Nucleus accumbens (tissue), 56 donors: Measurements from ENCODE around the gene LMLN.
"Not testable (repeated sequence)": the region's sequence is repeated elsewhere in the genome, so short reads cannot be mapped to it uniquely, and the experiment has no call there.

Experiments
- DNase-seq, 56 donors: peaks; one replicate each; lab custom pipeline; 2025; lab: John Stamatoyannopoulos, UW

Gene LMLN

DNA sequence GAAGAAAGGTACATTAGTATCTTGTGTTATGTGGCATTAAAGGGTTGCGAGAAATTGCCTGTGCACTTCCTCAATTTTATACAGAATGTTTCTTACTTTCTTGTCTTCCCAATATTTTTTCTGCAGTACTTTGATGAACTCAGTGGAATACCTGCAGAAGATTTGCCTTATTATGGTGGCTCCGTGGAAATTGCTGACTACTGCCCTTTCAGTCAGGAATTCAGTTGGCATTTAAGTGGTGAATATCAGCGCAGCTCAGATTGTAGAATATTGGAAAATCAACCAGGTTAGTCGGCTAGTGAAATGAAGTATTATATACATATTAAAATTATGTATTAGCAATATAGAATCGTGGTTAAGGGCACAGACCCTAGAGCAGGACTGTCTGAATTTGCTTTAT is 61.3 kb downstream of the LMLN start:
- DNase-seq: no peak

DNA sequence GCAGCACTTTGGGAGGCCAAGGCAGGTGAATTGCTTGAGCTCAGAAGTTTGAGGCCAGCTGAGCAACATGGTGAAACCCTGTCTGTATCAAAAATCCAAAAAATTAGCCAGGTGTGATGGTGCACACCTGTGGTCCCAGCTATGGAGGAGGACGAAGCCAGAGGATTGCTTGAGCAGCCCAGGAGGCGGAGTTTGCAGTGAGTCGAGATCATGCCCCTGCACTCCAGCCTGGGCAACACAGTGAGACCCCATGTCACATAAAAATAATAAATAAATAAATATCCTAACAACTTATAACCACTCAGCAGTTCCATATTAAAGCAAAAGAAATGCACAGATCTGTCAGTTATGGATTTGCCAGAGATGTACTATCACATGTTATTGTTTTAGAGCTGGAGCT is 62.6 kb downstream of the LMLN start:
- no peak for DNase-seq

DNA sequence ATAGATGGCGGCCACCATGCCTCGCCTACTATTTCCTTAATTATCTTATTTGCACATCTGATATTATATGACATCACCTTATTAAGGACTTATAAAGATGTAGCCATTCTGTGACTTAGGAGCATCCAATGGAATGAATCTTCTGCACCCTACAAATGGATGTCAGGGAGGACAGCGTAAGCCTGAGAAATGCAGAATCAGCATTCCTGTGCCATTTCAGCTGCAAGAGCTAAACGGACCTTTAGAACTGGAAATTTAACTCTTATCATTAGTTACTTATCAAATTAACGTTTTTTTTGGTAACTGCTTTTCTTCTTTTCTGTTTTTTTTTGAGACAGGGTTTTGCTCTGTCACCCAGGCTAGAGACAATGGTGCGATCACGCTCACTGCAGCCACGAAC is 65.6 kb downstream of the LMLN start:
- DNase-seq: no peak

DNA sequence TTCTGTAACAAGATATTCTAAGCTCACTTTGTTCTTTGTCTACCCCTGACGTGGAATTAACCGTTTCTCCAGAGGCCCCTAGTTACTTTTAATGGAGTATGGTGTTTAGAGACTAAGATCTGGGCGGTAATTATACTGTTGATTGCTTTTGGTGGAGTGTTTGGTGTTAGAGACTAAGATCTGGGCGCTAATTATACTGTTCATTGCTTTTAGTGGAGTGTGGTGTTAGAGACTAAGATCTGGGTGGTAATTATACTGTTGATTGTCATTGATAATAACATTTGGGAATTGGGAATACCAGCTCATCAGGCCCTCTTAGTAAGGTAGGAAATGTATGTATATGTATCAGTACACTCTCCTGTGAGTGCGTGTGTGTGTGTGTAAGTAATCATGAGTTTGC is 66.6 kb downstream of the LMLN start:
- DNase-seq: no peak

DNA sequence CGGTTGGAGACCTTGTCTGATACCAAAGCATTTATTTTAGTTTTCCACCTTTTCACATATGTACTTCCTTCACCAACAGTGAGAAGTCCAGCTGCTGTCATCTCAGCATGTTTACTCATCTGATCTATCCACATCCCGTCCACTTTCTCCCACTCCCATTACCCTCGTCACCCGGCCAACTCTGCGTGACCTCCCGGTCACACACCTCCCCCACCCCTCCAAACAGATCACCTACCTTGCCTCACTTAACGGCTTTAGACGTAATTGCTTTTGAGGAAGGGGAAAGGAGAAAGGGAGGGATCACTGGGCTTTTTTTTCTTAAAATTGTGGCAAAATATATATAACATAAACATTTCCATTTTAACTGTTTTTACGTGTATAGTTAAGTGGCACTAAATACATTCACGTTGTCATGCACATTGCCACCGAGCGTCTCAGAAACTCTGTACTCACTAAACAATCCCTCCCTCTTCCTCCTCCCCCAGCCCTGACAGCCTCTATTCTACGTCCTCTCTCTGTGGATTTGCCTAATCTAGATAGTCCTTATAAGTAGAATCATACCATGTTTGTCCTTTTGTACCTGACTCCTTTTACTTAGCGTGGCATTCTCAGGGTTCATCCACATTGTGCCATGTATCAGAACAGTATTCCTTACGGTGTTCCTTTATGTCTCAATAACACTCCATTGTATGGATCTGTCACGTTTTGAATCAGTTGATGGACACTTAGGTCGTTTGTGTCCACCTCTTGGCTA is 67.2 kb downstream of the LMLN start:
- no peak for DNase-seq

DNA sequence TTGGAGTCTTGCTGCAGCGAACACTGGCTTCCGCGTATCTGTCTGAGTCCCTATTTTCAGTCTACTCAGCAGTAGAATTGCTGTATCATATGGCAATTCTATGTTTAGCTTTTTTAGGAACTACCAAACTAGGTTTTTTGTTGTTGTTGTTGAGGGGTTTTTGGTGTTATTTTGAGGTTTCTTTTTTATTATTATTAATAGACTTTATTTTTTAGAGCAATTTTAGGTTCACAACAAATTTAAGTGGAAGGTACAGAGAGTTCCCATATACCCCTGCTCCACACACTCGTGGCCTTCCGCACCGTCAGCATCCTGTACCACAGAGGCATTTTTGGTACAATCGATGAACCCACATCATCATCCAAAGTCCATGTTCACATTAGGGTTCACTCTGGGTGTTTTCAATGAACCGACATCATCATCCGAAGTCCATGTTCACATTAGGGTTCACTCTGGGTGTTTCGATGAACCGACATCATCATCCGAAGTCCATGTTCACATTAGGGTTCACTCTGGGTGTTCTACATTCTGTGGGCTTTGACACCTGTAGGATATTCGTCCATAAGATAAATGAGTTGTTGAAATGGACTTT is 67.9 kb downstream of the LMLN start:
- DNase-seq: no peak

DNA sequence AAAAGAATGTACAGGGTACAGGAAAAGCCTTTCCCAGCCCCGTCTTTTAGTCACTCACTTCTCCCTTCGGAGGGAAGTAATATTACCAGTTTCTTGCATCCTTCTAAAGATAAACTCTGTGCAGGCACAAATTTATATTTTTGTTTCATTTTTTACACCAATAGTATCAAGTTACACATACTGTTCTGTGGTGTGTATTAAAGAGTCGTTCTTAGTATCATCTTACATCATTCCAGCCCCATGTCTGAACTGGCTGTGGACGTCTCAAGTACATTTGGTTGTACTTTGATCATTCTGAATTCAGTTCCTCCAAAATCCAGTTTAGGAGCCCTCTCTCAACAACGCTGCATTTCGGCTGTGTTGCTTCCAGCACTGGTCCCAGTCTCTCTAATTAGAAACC is 68.7 kb downstream of the LMLN start:
- no peak for DNase-seq

DNA sequence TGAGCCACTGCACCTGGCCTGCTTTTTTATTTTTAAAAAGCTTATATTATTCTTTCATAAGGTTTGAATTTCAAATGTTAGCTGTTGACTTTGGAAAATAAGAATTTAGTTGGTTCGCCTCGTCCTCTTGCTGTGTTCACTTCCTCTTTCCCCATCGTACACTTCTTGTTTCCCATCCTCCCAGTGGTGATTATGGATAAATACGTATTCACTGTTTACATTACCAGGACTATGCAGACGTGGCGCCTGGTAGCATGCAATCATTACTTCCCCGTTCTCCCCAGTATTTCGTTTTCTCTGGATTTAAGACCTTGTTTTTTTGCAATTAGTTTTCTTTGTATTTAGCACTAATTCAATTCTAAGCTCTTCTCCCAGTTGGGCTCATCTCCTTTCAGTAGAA is 70.1 kb downstream of the LMLN start:
- DNase-seq: no peak

DNA sequence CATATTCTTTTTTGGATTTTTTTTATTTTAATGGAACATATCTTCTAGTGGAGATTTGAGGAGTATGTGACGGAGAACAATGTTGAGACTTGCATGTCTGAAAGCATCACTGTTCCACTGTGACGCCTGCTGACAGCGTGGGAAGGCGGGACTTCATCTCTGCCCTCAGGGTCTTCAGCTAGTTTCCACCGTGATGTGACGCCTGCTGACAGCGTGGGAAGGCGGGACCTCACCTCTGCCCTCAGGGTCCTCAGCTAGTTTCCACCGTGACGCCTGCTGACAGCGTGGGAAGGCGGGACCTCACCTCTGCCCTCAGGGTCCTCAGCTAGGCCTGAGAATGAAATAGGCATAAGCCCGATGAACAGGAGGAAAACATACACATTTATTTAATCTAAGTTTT is 70.7 kb downstream of the LMLN start:
- DNase-seq: no peak

DNA sequence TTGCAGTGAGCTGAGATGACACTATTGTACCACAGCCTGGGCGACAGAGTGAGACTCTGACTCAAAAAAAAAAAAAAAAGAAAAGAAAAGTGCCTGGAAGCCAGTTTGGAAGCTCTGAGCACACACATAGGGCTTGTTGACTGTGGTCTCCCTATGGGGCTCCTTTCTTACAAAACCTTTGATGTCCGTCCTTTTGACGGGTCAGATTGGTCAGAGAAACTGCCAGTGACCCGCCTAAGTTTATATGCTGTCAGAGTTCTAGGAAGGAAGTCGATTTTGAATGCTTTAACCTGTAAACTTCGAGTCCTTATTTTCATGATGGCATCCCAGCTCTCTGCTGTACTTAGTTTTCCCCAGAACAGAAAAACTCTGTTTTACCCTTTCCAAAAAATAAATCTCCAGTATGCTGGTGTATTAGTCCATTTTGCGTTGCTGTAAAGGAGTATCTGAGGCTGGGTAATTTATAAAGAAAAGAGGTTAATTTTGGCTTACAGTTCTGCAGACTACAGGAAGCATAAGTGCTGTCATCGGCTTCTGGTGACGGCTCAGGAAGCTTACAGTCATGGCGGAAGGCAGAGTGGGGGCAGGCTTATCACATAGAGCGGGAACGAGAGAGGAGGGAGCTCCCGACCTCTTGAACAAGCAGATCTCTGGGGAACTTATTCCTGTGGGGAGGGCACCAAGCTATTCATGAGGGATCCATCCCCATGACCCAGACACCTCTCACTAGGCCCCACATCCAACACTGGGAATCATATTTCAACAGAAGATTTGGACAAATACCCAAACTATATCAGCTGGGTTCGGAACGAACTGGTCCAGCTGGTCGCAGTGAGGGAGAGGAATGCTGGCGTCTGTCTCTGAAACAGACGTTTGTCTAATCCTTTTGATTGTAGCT is 72.3 kb downstream of the LMLN start:
- DNase-seq: peak in 5 of 56 donors; percentile 4 to 27 (median 11)

DNA sequence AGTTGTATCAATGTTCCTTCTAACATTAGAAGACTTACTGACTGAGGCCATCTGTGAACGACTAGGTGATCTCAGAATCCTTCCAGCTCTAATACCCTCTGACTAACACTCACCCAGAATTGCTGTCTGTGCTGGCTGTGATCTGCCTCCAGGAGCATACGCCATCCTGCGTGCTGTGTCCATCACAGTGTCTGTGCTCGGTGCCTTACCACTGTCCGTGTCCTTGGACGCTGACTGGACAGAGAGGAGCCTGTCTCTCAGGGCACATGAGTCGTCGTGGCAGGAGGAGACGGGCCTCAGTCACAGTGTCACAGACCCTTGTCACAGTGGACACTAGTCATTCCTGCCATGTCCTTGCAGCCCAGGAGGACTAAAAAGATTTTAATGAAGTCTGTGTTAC is 83.1 kb downstream of the LMLN start:
- peak in 4 of 56 donors; percentile 9 to 23 (median 18) for DNase-seq

DNA sequence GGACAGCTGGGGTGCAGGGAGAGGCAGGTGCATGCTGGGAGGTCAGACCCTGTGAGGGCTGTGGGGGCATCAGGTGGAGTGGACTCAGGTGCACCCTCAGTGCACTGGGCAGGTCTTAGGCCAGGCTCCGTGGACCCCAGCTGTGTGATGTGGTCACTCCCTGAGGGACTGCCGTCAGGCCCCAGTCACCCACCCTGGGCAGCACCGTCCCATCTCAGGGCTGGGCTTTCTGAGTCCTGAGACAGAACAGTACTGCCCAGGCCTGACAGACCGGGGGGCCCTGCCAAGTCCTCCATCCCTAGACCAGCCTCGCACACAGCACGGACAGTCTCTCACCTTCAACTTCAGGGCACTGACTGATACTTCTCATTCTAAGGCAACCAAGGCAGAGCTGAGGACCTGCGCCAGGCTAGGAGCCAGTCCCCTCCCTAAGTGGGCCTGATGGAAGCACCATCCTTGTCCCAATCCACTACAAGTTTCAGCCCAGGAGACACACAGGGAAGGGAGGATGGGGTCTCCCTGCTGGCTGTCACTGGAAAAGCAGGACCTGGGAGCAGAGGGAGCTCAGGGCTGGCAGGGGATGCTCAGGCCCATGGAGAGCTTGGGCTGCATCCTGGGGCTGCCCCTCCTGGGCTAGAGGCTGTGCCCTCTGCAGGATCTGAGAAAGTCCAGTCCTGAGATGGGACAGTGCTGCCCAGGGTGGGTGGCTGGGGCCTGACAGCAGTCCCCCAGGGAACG is 86.3 kb downstream of the LMLN start:
- no peak for DNase-seq

DNA sequence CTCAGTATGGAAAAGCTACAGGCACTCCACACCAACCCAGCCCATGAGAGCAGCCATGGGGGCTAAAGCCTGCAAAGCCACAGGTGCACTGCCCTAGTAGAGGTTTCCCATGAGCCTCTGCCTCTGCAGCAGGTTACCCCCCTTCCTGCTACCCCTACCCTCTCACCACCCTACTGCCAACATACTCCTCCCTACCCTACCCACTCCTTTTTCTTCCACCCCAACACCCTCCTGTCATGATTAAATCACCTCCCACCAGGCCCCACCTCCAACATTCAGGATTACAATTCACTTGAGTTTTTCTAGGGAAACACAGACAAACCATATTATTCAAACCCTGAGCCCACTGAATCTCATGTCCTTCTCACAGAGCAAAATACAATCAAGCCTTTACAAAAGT is 88.4 kb downstream of the LMLN start:
- DNase-seq: peak in 1 of 56 donors; percentile 11

DNA sequence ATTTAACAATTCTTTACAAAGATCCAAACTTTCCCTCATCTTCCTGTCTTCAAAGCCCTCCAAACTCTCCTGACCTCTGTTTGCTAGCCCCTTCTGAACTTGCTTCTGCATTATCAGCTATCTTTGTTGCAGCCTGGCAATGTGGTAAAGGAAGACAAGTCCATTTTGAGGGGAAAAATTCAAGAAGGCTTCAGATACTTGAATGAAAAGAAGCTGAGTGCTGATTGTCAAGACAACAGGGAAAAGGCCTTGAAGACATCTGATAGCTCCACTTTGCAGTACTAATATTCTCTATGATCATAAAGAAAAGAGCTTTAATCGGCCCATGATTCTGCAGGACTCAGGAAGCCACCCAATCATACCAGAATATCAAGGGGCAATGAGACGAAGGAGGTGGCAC is 91.8 kb downstream of the LMLN start:
- DNase-seq: no peak

DNA sequence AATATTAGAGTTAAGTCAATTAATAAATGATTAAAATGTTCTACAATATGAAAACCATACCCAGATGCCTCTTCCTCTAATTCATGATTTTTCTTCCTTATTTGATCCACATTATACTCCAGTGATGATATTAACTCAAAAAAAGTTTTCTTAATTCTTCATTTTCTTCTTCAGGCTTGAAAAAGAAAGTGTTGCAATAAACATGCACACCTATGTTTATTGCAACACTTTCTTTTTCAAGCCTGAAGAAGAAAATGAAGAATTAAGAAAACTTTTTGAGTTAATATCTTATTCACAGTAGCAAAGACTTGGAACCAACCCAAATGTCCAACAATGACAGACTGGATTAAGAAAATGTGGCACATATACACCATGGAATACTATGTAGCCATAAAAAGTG is 93.4 kb downstream of the LMLN start:
- not testable (repeated sequence) for DNase-seq

DNA sequence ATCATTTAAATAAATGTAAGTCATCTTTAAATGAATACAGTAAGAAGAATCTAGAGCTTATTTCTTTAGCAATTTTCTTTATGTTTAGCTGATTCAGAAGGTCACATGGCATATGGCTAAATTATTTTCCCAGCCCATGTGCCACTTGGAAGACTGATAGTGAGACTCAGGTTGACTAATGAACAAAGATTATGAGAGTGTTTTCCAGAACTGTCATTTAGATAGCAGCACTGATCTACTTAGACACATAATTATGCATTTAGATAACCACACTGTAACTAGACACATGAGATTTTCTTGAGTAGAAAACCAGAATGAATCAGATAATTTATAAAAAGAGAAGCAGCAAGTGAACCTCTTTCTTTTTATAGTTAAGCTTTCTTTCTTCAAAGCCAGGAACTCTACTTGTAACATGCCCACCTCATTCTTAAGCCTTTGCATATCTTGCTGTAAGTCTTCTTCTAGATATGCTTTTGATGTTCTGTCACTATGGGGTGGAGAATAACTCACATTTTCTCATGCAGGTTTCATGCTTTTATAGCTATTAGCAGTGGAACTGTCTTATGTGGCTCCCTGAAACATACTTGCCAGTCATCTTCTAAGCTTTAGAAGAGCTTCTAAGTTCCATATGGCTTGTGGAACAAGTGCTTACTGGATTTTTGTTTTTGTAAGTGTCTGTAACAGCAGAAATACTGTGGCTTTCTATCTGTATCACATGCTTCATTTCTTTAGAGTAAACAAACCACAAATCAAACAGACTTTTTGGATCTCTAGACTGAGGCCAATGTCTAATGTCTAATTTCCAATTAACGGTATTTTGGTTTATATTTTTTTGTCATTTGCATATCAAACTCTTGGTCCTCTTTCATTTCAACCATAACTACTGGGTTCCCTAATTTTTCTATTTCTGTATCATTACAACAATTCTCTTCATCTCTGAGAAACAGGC is 101.4 kb downstream of the LMLN start:
- no peak for DNase-seq

DNA sequence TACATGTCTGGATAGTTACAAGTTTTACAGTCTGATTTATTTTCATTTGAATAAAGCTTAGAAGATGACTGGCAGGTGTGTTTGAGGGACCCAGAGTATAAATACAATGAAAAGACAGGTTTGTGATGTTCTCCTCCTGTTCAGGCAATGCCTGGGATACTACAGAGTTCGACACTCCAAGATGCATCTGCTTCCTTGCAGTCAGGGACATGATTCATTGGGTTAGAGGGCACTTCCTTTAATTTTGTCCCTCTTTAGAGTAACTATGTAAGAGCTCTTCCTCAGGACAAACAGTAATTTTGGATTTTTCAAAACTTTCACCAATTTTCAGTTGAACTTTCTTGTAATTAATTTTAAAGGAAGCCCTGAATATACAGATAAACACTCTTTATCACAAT is 102.0 kb downstream of the LMLN start:
- no peak for DNase-seq

DNA sequence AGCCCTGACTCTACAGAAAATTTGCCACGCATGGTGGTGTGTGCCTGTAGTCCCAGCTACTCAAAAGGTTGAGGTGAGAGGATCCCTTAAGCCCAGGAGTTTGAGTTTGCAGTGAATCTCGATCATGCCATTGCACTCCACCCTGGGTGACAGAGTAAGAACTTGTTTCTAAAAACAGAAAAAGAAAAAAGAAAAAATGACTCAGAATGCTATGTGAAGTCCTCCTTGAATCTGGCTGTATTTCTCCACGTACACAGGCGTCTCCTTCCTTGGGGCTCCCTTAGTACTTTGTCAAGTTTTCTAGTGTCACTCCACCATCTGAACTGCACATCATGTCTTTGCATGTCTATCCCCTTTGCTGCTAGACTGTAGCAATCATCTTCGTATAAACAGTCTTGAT is 104.4 kb downstream of the LMLN start:
- no peak for DNase-seq

DNA sequence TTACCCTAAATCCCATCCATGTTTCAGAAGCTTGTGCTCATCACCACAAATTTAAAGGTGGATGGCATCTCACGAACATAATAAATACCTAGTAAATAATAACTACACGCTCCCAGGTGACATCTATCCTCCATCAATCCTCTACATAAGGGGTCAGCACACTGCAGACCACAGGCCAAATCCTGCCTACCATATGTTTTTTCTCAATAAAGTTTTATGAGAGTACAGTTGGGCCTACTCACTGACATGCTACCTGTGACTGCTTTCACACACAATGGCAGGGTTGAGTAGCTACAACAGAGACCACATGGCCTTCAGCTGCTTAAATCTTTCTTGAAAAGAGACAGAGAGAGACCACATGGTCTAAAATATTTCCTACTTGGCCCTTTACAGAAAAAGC is 105.9 kb downstream of the LMLN start:
- DNase-seq: no peak

DNA sequence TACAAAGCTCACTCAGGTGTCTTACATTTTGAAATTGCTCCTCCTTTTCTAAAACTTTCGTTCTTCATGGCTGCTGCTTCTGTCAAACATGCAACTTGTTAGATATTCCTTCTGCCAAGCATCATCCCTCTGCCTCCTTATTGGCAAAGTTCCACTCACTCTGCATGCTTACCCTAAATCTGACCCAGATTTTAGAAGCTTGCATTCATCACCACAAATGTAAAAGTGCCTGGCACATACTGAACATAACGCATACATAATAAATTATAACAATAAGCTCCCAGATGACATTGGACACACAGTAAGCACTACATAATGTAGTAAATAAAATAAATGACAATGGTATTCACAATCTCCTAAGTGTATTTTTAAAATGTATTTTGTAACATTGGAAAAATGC is 107.4 kb downstream of the LMLN start:
- no peak for DNase-seq
